GM18498 (cell line): ENCODE results near the gene HOXA2.

ENCODE experiments used
- ATAC-seq: cut with Tn5 transposase; IDR thresholded peaks from one replicate; pipeline ENCODE4 v1.9.1; 2021; ENCODE audit warnings: mild to moderate bottlenecking, moderate library complexity; ENCODE audit not compliant: unreplicated experiment

HOXA2 gene

GRCh38 chr7:27100694-27101170 is 1.8 kb downstream of the HOXA2 start:
- no peak for ATAC-seq

- ATAC-seq: no peak
Measured at GRCh38 chr7:27099453-27100370, 2.8 kb downstream of the HOXA2 start.

DNA sequence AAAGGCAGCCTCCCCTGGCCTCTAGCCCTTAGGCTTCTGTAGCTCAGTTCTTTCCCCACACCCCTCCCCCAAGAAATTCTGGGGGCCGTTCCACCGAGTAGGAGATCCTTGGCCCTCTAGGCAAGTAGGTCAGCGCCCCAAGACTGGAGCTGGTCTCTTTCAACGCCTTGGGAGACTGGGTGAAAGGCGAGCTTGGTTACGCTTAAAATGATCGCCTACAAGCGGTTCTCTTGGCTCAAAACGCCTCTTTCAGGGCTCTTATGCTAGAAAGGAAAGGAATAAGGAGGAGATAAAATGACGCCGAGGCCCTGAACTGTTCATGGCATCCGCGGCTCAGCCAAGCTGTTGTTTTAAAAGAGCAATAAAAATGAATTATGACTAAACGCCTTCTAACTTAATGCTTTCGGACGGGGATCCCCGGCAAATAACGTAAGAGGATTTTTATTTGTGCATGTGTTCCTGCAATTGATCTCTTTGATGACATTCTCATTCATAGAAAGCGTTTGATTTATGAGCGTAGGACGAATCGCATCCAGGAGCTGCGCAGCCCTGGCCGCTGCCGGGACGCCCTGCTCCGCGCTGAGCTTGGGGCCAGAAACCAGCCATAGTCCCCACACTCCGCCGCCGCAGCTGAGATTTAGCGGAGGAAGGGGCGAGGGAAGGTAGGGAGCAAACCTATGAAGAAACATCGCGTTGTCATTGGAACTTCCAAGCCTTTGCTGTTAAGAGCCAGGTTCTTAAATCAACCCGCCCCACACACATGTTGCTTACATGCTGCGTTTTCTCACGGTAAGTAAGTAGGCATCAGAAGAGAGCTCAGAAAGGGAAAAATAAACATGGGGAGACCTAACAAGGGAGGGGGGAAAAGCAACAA is 3.7 kb downstream of the HOXA2 start:
- no peak for ATAC-seq

DNA sequence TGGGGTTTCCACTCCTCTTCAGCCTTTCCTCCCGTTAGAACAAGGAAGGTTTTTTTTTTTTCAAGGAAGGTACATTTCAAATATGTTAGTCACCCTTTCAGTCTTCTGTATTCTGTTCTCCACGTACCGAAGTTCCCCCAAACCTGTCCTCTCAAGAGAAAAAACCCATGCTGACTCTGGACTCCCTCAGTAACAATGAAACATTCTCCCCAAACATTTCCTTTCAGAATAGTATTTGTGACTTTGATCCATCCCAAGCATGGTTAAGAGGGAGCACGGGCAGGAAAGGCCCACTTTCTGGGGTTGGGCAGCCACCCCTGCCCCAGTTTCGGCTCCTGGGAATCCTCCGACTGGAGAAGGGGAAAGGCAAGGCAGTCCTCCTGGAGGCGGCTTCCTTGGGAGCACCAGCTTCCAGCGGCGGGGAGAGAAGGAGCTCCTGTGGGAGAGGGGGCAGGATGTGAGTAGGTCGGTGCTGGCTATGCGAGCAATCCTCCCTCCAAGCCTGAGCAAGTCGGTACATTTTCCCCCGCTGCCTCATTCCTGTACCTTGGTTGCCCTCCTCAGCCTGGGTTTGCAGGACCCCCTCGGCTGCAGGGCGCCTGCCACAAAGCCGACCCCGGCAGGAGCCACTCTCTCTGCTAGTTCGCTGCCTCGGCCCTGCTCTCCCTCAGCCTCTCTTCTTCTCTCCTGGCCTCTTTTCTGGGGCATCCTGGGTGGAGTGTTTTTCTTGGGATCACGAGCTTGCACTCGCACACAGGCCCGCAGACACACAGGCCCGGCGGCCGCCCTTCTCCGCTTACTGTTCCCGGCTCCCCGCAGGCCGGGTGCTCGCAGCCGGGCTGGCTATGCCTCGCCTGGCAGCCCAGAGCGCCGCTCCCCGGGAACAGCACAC is 4.6 kb downstream of the HOXA2 start:
- no peak for ATAC-seq

- ATAC-seq: no peak
Measured at GRCh38 chr7:27096768-27097514, 5.5 kb downstream of the HOXA2 start.

DNA sequence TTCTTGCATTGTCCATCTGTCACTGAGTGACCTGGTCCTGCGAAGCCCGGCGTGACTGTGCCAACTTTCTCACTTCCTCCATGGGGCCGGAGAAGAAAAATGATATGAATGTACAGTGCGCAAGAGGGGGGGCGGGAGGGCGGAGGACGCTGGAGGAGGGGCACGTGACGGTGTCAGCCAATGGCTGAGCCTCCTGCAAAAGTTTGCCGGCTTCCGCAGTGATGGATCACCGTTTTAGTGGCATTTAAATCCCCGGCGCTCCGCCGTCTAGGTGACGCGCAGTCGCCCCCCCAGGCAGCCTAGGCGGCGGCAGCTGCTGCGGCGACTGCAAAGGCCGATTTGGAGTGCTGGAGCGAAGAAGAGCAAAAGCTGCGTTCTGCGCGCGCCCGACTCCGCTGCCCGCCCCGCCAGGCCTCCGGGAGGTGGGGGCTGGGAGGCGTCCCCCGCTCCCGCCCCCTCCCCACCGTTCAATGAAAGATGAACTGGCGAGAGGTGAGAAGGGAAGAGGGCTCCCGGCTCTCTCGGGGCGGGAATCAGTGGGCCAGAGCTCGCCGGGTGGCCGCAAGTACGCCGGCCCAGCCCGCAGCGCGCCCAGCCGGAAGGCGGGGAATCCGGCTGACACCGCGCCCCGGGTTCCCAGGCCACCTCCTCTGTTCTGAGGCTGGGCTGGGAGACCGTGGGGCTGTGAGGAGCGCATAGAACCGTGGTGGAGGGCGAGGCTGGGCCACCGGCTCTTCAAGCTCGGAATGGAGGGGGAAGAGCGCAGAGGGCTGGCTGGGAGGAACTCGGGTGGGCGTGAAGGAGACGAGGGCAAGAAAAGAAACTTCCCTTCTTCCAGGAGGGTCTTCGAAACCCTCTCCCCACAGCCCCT is 6.4 kb downstream of the HOXA2 start, which contains the start of gene HOXA1:
Gene HOXA1, minus strand, starts transcription at position 104 of the 871 bp plus-strand sequence. Its CDS starts 88 bp downstream, at position 16.
- peak; percentile 92 for ATAC-seq

DNA sequence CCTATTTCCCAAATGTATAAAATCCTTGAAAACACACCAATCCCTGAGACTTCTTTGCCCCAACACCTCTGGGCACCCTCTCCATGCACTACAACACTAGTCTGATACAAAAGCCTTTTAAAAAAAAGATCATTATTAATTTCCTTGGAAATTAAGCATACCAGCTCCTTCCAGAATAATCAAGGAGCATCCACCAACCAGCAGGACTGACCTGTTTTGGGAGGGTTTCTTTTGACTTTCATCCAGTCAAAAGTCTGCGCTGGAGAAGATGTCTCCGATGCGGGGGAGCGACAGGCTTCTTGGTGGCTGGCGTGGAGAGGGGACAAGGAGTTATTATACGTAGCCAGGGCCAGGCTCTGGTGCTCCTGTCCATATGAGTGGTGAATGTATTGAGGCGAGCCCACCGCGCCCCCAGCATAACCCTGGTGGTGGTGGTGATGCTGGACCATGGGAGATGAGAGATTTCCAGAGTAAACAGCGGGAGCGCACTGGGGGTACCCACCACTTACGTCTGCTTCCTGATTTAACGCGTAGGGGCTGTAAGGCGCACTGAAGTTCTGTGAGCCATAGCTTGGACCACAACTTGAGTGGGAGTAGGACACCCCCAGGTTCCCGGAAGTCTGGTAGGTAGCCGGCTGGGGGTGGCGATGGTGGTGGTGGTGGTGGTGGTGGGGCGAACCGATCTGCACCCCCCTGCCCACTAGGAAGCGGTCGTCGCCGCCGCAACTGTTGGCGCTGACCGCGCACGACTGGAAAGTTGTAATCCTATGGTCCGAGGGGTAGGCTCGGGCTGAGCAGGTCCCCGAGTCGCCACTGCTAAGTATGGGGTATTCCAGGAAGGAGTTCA is 7.2 kb downstream of the HOXA2 start:
- peak; percentile 8 for ATAC-seq

GRCh38 chr7:27094304-27095049 is 8.0 kb downstream of the HOXA2 start:
- ATAC-seq: no peak

DNA sequence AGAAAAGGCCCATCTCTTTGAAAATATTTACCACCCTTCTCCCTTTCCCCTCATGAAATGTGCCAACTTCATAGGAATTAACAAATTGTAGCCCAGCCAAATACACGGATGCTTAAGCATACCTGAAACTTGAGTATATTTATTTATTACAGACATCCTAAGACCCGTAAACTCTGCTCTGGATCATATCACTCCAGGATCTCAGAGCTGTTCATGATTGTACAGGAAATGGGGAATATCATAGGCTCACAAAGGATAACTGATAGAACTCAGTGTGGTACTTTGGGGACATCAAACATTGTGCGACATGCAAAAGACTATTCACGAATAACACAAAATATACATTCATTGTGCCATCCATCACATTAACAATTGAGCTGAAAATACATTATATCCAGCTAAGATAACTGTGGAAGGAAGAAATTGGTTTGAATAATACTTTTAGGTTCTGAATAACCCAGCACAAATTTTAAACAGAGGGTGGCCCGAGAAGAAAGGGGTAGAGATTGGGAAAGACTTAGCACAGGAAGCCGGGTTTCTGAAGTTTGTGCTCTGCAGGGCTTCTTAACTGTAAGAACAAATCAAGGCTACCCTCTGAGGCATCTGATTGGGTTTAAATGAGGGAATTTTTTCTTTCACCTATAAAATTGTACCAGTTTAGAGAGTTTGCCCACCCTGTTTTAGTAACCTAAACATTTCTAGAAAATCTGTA is 9.1 kb downstream of the HOXA2 start:
- no peak for ATAC-seq

GRCh38 chr7:27092819-27093110 is 9.7 kb downstream of the HOXA2 start:
- ATAC-seq: no peak

- no peak for ATAC-seq
Measured at GRCh38 chr7:27091941-27092818, 10.3 kb downstream of the HOXA2 start.

DNA sequence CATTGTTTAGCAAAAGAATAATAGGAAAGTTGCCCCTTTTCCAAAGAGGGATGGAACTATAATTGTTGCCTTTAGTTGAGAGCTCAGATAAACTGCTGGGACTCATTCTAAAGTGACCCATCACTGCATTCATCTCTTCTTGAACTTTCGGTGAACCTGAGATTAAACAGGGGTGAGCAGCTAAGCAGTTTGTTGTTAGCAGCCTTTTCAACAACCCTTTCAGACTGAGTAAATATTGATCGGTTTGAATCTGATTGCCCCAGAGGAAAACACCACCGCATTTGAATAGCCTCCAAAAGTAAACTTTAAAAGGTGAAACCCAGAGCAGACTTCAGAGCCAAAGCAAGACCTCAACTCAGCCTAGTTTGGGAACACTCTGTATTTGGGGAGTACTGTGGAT is 11.4 kb downstream of the HOXA2 start:
- ATAC-seq: no peak

DNA sequence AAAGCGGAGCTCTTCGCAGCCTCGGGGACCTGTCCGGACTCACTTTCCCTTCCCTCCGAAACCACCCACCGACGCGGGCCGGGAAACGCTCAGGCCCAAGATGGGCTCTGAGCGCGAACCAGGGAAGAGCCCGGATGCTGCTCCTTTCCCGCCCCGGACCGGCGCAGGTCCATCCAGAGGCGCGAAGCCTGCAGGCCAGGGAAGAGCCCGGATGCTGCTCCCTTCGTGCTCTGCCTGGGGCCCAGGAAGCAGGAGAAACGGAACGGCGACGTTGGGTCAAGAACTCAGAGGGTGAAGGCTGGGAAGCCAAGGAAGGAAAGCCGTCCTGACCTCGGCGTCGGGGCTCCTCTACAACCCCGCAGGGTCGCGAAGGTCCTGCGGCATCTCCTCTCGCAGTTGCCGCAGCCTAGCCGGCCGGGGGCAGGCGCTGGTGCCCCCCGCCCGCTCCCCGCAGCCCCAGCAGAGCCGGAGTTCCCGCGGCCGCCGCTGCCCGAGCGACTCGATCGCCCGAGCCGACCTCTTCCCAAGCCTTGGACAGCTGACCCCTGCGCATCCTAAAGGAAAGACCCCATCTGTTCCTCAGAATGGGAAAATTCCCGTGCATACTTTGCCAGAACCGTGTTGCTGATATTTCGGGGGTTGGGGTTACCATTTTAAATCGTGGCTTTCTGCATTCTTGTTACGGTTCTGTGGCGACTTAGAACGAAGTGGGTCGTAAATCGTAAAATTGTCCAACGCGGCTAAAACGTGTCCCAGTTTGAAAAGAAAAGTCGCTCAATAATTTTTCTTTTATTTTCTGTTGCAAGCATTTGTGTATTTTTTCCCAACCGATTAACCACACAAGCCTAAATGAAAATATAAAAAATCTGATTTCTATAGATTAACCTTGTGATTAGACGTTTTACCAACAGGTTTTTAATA is 14.2 kb downstream of the HOXA2 start:
- no peak for ATAC-seq

DNA sequence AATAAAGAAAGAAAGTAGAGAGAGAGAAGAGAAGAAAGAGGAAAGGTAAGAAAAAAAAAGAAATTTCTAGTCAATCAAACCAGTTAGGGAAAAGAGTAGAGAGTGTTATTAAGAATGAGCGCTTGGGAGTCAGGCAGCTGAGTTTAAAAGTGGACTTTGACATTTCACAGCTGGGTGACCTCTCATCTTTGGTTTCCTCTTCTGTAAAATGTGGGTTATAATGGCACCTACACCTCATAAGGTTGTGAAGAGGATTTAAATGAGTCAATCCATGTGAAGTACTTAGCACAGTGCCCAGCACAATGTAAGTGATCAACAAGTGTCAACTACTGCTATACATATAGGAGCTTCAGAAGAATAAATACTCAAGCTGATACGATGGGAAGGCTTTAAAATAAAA is 18.8 kb downstream of the HOXA2 start:
- no peak for ATAC-seq

GRCh38 chr7:27082171-27082570 is 20.3 kb downstream of the HOXA2 start:
- no peak for ATAC-seq
